ENCODE data around the gene AOC2. TPM values are rescaled to one million over a fixed set of nuclear protein-coding genes. Genes with fewer than 3 reads are reported as not detected.

Gene AOC2
- polyA plus RNA-seq, 1 donor (not counting 4 experiments of a cell fraction or from before 2014, with no cell fraction given) = 0.94 TPM

DNA sequence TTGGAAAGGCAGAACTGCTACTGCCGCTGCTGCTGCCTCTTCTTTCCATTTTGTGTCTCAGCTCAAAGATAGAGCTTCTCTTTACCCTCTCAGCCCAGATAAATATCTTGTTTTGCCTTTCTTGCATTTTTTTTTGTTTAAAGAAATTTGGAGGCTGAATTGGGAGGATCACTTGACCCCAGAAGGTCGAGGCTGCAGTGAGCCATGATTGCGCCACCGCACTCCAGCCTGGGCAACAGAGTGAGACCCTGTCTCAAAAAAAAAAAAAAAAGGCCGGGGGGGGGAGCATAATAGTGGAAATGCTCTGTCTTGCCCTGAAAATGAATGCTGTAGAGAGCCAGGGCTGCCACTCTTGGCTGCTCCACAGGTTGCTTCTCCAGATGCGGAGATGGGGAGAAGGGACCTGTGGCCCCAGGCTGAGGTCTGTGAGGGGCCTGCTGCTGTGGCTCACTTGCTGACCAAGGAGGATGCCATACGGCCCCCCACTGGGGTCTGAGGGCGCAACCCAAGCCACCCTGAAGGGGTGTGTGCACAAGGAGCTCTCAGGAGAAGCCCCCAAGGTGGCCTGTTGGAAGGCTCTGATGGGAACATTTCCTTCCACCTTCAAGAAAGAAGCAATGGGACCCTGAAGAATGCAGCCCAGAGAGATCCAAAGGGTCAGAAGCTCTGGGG lies 34.7 kb downstream of the AOC2 start:
- no peak for TF ChIP-seq EZH2 (IDR thresholded peaks at IDR 0.05; ENCODE audit: low read length)
- TF ChIP-seq, protein P1, sequence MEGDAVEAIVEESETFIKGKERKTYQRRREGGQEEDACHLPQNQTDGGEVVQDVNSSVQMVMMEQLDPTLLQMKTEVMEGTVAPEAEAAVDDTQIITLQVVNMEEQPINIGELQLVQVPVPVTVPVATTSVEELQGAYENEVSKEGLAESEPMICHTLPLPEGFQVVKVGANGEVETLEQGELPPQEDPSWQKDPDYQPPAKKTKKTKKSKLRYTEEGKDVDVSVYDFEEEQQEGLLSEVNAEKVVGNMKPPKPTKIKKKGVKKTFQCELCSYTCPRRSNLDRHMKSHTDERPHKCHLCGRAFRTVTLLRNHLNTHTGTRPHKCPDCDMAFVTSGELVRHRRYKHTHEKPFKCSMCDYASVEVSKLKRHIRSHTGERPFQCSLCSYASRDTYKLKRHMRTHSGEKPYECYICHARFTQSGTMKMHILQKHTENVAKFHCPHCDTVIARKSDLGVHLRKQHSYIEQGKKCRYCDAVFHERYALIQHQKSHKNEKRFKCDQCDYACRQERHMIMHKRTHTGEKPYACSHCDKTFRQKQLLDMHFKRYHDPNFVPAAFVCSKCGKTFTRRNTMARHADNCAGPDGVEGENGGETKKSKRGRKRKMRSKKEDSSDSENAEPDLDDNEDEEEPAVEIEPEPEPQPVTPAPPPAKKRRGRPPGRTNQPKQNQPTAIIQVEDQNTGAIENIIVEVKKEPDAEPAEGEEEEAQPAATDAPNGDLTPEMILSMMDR (optimal IDR thresholded peaks at IDR 0.05 in 1 of 3, IDR thresholded peaks at IDR 0.05 in 1 of 3, conservative IDR thresholded peaks at IDR 0.05 in 1 of 3; ENCODE audit: extremely low read depth in 1 of 3, insufficient read depth in 2 of 3, low read length in 3 of 3) = no peak
- H3K36me3 ChIP-seq (ENCODE audit: control insufficient read depth in 2 of 2, extremely low read depth in 1 of 2, insufficient read depth in 2 of 2, low read length in 2 of 2) = no peaks in the 10 kb centered on the region
- no peak overlapping the region for H3K9ac ChIP-seq (ENCODE audit: control insufficient read depth, extremely low read depth, insufficient read depth, low read length)
- no peak overlapping the region for H3K27ac ChIP-seq (ENCODE audit: control insufficient read depth, insufficient read depth, low read length)
- H3K27me3 ChIP-seq (ENCODE audit: control insufficient read depth, extremely low read depth, insufficient read depth, low read length) = peaks cover 25% of the 10 kb centered on the region
- H2AFZ ChIP-seq (ENCODE audit: control insufficient read depth, low read length) = no peak overlapping the region
- no peaks in the 10 kb centered on the region for H3K9me3 ChIP-seq (ENCODE audit: control insufficient read depth, low read depth, low read length)
- dilution Hi-C loops (cut with MboI; ENCODE audit: extremely low pct_ligation_motif_present, low sequenced_read_pairs) = no loop called here
- no peak for FAIRE-seq
- H3K4me2 ChIP-seq (ENCODE audit: control insufficient read depth, extremely low read depth, insufficient read depth, low read depth, low read length) = no peak overlapping the region
- DNase-seq (ENCODE audit: low read depth, low spot score) = no peak
- H3K79me2 ChIP-seq (ENCODE audit: control insufficient read depth, insufficient read depth, low read length) = no peaks in the 10 kb centered on the region
- H4K20me1 ChIP-seq (ENCODE audit: control insufficient read depth, extremely low read depth, insufficient read depth, low read length) = no peaks in the 10 kb centered on the region
- H3K4me3 ChIP-seq (ENCODE audit: control insufficient read depth in 2 of 3, extremely low read depth in 1 of 3, insufficient read depth in 2 of 3, low read depth in 1 of 3, low read length in 3 of 3) = no peak overlapping the region
- H3K4me1 ChIP-seq (ENCODE audit: control insufficient read depth, extremely low read depth, insufficient read depth, low read length) = no peaks in the 10 kb centered on the region
- H3K9me1 ChIP-seq (ENCODE audit: control insufficient read depth, extremely low read depth, insufficient read depth, low read length) = no peaks in the 10 kb centered on the region

DNA sequence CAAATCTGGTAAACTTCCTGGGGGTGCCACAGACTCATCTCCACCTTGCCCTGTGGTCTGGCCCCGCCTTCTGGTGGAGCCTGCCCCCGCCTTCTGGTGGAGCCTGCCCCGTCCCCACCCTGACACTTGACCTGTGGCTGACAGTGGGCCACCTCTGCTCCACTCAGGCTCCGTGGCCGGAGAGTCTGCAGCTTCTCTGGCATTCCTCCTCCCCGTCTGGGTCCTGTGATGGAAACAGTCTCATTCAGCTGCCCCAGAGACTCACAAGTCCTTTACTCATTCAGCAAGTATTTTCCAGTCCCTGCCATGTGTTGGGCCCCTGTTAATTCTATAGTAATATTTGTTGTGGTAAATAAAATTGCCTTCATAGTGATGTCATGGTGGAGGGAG lies 35.2 kb downstream of the AOC2 start:
- Histone ChIP-seq H3K9me1 (ENCODE audit: control insufficient read depth, extremely low read depth, insufficient read depth, low read length) (no peaks in the 10 kb centered on the region), H3K27me3 (ENCODE audit: control insufficient read depth, extremely low read depth, insufficient read depth, low read length) (peaks cover 25% of the 10 kb centered on the region), H3K4me2 (ENCODE audit: control insufficient read depth, extremely low read depth, insufficient read depth, low read depth, low read length) (no peak overlapping the region), H3K4me1 (ENCODE audit: control insufficient read depth, extremely low read depth, insufficient read depth, low read length) (no peaks in the 10 kb centered on the region), H3K9ac (ENCODE audit: control insufficient read depth, extremely low read depth, insufficient read depth, low read length) (no peak overlapping the region), H3K9me3 (ENCODE audit: control insufficient read depth, low read depth, low read length) (no peaks in the 10 kb centered on the region), H2AFZ (ENCODE audit: control insufficient read depth, low read length) (no peak overlapping the region), H3K36me3 (ENCODE audit: control insufficient read depth in 2 of 2, extremely low read depth in 1 of 2, insufficient read depth in 2 of 2, low read length in 2 of 2) (no peaks in the 10 kb centered on the region), H3K79me2 (ENCODE audit: control insufficient read depth, insufficient read depth, low read length) (no peaks in the 10 kb centered on the region), H3K27ac (ENCODE audit: control insufficient read depth, insufficient read depth, low read length) (no peak overlapping the region), H4K20me1 (ENCODE audit: control insufficient read depth, extremely low read depth, insufficient read depth, low read length) (no peaks in the 10 kb centered on the region), H3K4me3 (ENCODE audit: control insufficient read depth in 2 of 3, extremely low read depth in 1 of 3, insufficient read depth in 2 of 3, low read depth in 1 of 3, low read length in 3 of 3) (no peak overlapping the region)
- TF ChIP-seq, protein P1 (optimal IDR thresholded peaks at IDR 0.05 in 1 of 3, IDR thresholded peaks at IDR 0.05 in 1 of 3, conservative IDR thresholded peaks at IDR 0.05 in 1 of 3; ENCODE audit: extremely low read depth in 1 of 3, insufficient read depth in 2 of 3, low read length in 3 of 3) = no peak
- no peak for TF ChIP-seq EZH2 (IDR thresholded peaks at IDR 0.05; ENCODE audit: low read length)
- FAIRE-seq (no peak), DNase-seq (ENCODE audit: low read depth, low spot score) (no peak)
- dilution Hi-C loops (cut with MboI; ENCODE audit: extremely low pct_ligation_motif_present, low sequenced_read_pairs) = no loop called here
